Neural crest cell (in vitro differentiated cells): ENCODE data around the gene CARNS1. TPM values are rescaled to one million over a fixed set of nuclear protein-coding genes. Genes with fewer than 3 reads are reported as not detected.

Source experiments
- DNase-seq: peaks from one replicate; pipeline ENCODE4 v3.0.0; 2021; ENCODE audit warnings: low read depth, mixed read lengths, low spot score
- H3K27ac Mint-ChIP-seq: one replicate; pipeline ENCODE4 v1.8.0; 2021; ENCODE audit warnings: mild to moderate bottlenecking, mixed read lengths; ENCODE audit not compliant: unreplicated experiment
- H3K27me3 Mint-ChIP-seq: 2 replicates; pipeline ENCODE4 v1.8.0; 2021; ENCODE audit warnings: low read depth, mild to moderate bottlenecking, mixed read lengths
- H3K36me3 Mint-ChIP-seq: 2 replicates; pipeline ENCODE4 v1.8.0; 2021; ENCODE audit warnings: low read depth, mild to moderate bottlenecking, mixed read lengths
- H3K4me1 Mint-ChIP-seq: 2 replicates; pipeline ENCODE4 v1.8.0; 2021; ENCODE audit warnings: mixed read lengths
- H3K4me3 Mint-ChIP-seq: one replicate; pipeline ENCODE4 v1.8.0; 2021; ENCODE audit warnings: mild to moderate bottlenecking, mixed read lengths
- H3K9me3 Mint-ChIP-seq: 2 replicates; pipeline ENCODE4 v1.8.0; 2021; ENCODE audit warnings: mixed read lengths
- total RNA-seq: library from RNA; stranded (reverse); gene quantifications from 2 replicates; pipeline ENCODE4 v1.2.1, GENCODE V29; 2021
- TF ChIP-seq, protein P1 (sequence below): fragments of 200-600 bp; sonication (generic); conservative IDR thresholded peaks from 2 replicates; pipeline ENCODE4 v1.5.0; 2021; ENCODE audit warnings: antibody characterized with exemption, mild to moderate bottlenecking

Gene CARNS1
- total RNA-seq, 1 donor from 2014 or later = 0.12 TPM

GRCh38 chr11:67379061-67380058 is 36.1 kb upstream of the CARNS1 start:
- Mint-ChIP-seq H3K4me1 (peaks cover 23% of the 10 kb centered on the region), H3K4me3 (no peak overlapping the region), H3K27me3 (peaks cover 32% of the 10 kb centered on the region), H3K36me3 (no peaks in the 10 kb centered on the region), H3K27ac (no peak overlapping the region), H3K9me3 (no peaks in the 10 kb centered on the region)
- no peak for DNase-seq
- TF ChIP-seq, protein P1, sequence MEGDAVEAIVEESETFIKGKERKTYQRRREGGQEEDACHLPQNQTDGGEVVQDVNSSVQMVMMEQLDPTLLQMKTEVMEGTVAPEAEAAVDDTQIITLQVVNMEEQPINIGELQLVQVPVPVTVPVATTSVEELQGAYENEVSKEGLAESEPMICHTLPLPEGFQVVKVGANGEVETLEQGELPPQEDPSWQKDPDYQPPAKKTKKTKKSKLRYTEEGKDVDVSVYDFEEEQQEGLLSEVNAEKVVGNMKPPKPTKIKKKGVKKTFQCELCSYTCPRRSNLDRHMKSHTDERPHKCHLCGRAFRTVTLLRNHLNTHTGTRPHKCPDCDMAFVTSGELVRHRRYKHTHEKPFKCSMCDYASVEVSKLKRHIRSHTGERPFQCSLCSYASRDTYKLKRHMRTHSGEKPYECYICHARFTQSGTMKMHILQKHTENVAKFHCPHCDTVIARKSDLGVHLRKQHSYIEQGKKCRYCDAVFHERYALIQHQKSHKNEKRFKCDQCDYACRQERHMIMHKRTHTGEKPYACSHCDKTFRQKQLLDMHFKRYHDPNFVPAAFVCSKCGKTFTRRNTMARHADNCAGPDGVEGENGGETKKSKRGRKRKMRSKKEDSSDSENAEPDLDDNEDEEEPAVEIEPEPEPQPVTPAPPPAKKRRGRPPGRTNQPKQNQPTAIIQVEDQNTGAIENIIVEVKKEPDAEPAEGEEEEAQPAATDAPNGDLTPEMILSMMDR = no peak

GRCh38 chr11:67381244-67381972 is 34.1 kb upstream of the CARNS1 start:
- no peak overlapping the region for H3K4me3 Mint-ChIP-seq
- TF ChIP-seq, protein P1 = no peak
- no peak for DNase-seq
- peaks cover 32% of the 10 kb centered on the region for H3K27me3 Mint-ChIP-seq
- no peaks in the 10 kb centered on the region for H3K9me3 Mint-ChIP-seq
- H3K4me1 Mint-ChIP-seq = peaks cover 19% of the 10 kb centered on the region
- H3K27ac Mint-ChIP-seq = no peak overlapping the region
- no peaks in the 10 kb centered on the region for H3K36me3 Mint-ChIP-seq

DNA sequence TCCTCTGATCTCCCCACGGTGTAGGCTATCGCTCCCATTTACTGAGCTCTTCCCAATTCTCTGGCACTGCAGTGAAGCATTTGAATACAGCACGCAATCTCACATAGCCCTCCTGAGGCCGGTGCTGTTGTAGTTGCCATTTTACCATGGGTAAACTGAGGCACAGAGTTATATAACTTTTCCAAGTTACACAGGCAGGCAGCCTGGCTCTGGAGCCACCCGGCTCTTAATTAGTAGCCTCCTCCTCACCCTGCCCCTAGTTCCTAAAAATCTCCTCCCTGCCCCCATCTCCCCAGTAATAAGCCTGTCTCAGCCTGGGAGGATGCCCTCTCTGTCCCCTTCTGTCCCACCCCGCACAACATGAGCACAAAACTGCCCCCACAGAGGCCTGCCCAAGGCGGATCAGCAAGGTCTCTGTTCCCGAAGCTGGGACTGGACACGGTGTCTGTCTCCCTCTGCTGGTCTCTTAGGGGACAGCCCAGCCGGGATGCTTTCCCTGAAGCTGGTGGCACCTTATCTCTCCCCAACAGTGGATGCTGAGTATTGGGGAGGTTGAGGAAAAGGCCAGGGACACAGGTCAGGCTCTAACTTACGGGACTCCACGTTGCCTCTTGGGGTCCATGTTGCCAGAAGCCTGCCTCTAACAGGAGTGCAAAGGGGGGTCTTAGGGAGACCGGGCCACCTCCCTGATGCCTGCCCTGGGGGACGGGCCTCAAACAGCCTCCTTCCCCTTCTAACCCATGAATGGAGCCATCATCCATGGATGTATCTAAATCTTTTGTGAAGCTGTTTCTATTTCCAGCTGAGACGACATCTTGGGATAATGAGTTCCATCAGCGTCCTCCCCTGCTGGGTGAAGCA is 33.0 kb upstream of the CARNS1 start:
- TF ChIP-seq, protein P1 = peak; percentile 98
- H3K27ac Mint-ChIP-seq = no peak overlapping the region
- H3K27me3 Mint-ChIP-seq = peaks cover 29% of the 10 kb centered on the region
- DNase-seq = peak; percentile 82
- no peaks in the 10 kb centered on the region for H3K9me3 Mint-ChIP-seq
- peaks cover 12% of the 10 kb centered on the region for H3K4me1 Mint-ChIP-seq
- no peaks in the 10 kb centered on the region for H3K36me3 Mint-ChIP-seq
- H3K4me3 Mint-ChIP-seq = peak overlapping the region; percentile 56

DNA sequence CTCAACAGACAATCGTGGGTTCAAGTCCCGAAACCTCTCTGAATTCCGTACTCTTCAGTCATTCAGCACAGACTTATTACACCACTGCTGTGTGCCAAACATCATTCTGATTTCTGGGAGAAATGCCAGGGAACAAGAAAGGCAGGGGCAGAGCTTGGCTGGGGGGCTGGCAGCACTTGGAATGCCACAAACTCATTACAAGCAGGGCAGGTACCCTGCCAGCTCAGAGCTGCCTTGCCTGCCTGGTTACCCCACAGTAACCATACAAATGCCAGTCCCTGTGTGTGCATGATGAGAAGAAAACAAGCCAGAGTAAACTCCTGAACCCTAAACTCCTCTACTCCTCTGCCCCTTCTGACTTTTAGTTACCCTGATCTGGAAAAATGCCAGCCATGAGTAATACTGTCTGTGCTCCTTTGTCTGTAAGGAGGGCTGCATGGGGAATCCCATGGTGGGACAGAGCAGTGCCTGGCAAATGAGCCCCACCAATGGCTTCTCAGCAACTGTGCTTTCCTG is 30.6 kb upstream of the CARNS1 start:
- no peak overlapping the region for H3K4me3 Mint-ChIP-seq
- TF ChIP-seq, protein P1 = no peak

GRCh38 chr11:67387069-67387468 is 28.4 kb upstream of the CARNS1 start:
- DNase-seq = no peak
- no peak overlapping the region for H3K27ac Mint-ChIP-seq
- no peaks in the 10 kb centered on the region for H3K9me3 Mint-ChIP-seq
- no peaks in the 10 kb centered on the region for H3K36me3 Mint-ChIP-seq
- H3K27me3 Mint-ChIP-seq = peaks cover 38% of the 10 kb centered on the region
- peaks cover 21% of the 10 kb centered on the region for H3K4me1 Mint-ChIP-seq
- H3K4me3 Mint-ChIP-seq = peak overlapping the region; percentile 75
- TF ChIP-seq, protein P1 = no peak

More for the DNA sequence above, 30.6 kb upstream of the CARNS1 start:
- Mint-ChIP-seq H3K27me3 (peaks cover 35% of the 10 kb centered on the region), H3K36me3 (no peaks in the 10 kb centered on the region), H3K27ac (no peak overlapping the region), H3K4me1 (peaks cover 19% of the 10 kb centered on the region), H3K9me3 (no peaks in the 10 kb centered on the region)
- DNase-seq = no peak
